ENCODE measurements around the gene ANKS3. TPM values are rescaled to one million over a fixed set of nuclear protein-coding genes. Genes with fewer than 3 reads are reported as not detected.
A peak's percentile ranks its signal among the peaks of the same experiment; 100 is the strongest.

The ANKS3 gene
- total RNA-seq, 1 experiment from 2014 or later: 25.5 TPM

DNA sequence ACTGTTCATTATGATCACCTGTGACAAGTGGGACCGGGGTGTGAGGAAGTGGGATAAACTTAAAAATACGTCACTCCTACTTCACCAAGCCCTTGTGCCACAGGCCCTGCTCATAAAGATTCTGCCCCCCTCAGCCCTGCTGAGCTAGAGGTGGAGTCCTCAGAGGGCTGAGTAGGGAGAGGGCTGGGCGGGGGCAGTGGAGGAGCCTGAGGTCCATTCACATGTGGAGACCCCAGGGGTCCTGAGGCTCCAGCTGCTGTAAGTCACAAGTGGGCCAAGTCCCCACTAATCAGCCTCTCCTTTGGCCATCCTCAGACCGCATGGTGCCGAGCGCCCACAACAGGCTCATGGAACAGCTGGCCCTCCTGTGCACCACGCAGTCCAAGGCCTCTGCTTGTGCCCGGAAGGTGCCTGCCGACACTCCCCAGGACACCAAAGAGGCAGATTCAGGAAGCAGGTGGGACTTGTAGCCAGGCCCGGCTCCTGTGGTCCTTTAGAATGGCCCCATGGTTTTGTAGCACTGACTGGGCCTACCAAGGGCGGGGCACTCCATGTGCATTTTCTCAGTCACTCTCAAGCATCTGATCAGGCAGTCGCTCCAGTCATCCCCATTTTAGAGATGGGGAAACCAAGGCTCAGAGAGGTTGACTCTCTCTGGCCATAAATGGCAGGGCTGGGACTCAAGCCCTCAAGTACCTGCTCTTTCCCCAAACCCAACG lies 10.6 kb upstream of the ANKS3 start:
- H3K4me1 ChIP-seq (ENCODE audit: control insufficient read depth in 1 of 2, insufficient read depth in 2 of 2, low read length in 2 of 2): no peaks in the 10 kb centered on the region
- no peaks in the 10 kb centered on the region for H3K36me3 ChIP-seq (ENCODE audit: control insufficient read depth in 1 of 2, insufficient read depth in 2 of 2, low read length in 2 of 2)
- intact Hi-C loops (cut with micrococcal nuclease): no loop called here
- H3K79me2 ChIP-seq (ENCODE audit: insufficient read depth, low read length): no peaks in the 10 kb centered on the region
- H3K9ac ChIP-seq (ENCODE audit: low read length): no peak overlapping the region
- H2AFZ ChIP-seq (ENCODE audit: low read depth, low read length, poor library complexity, severe bottlenecking): no peak overlapping the region
- POLR2A ChIA-PET: interaction anchor here (1.2 kb wide), 1 partner anchor 10 kb away, joined by 4 read pairs; the partner anchor contains the start of genes ANKS3 and DNAAF8
- RAD21 ChIA-PET (ENCODE audit: low non-redundant PET in 1 of 2, low total read pairs in 2 of 2, uncharacterized antibody in 2 of 2, unreplicated experiment in 2 of 2): no interaction called here
- ATAC-seq (no peak), DNase-seq (ENCODE audit: low read depth, low spot score) (no peak)
- H3K9me3 ChIP-seq (ENCODE audit: control insufficient read depth in 1 of 2, insufficient read depth in 1 of 2, low read depth in 1 of 2, low read length in 2 of 2): no peaks in the 10 kb centered on the region
- CTCF ChIA-PET: no interaction called here
- TF ChIP-seq POLR2A (IDR thresholded peaks at IDR 0.05; ENCODE audit: borderline replicate concordance, extremely low read depth, insufficient read depth, insufficient read length) (no peak), CBX3 (IDR thresholded peaks at IDR 0.05; ENCODE audit: low read depth) (no peak), ZFX (IDR thresholded peaks at IDR 0.05) (peak; percentile 17; the same call in 1 of the 2 replicates), SRF (IDR thresholded peaks at IDR 0.05; ENCODE audit: low read depth) (no peak)
- no peaks in the 10 kb centered on the region for H3K27me3 ChIP-seq (ENCODE audit: insufficient read depth, low read length)
- H3K4me3 ChIP-seq (replicated peaks in 1 of 2; ENCODE audit: low read depth in 1 of 2, low read length in 2 of 2): no peak overlapping the region
- BruUV-seq (replicated peaks): no TSS peak
- no peaks in the 10 kb centered on the region for H4K20me1 ChIP-seq (ENCODE audit: insufficient read depth)
- H3K9me2 ChIP-seq (ENCODE audit: insufficient read depth): no peaks in the 10 kb centered on the region
- no peak overlapping the region for H3K27ac ChIP-seq (ENCODE audit: low read depth, low read length)
- H3K4me2 ChIP-seq (ENCODE audit: low read length): no peak overlapping the region

DNA sequence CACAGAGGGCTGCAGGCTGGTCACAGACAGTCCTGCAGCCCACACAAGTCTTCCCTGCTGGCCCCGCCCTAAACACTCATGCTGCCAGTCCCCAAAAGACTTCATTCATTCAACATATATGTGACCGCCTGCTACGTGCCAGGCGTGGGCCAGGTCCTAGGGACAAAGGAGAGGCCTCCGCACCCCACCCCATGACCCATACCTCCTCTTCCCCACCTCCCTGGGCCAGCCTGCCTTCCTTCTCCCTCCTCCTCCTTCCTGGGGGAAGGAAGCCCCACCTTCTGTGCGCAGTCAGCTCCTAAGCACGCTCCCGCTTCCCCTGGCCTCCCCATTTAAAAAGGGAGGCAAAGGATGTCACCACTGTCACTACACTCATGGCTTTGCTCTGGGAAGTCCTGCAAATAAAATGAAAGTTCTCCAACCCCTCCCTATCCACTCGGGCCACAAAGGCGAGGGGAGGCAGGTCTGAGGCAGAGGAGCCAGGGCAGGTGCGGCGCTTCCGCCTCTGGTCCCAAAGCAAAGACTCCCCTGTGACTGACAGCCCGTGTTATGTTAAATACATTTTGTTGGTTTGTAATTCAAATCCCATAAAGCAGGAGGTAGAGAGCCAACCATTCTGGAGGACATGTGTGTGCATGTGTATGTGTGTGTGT lies 9.3 kb upstream of the ANKS3 start:
- no peak overlapping the region for H3K4me3 ChIP-seq (replicated peaks in 1 of 2; ENCODE audit: low read depth in 1 of 2, low read length in 2 of 2)
- ATAC-seq (no peak), DNase-seq (ENCODE audit: low read depth, low spot score) (no peak)
- H3K27me3 ChIP-seq (ENCODE audit: insufficient read depth, low read length): no peaks in the 10 kb centered on the region
- ChIA-PET CTCF (no interaction called here), POLR2A (no interaction called here), RAD21 (ENCODE audit: low non-redundant PET in 1 of 2, low total read pairs in 2 of 2, uncharacterized antibody in 2 of 2, unreplicated experiment in 2 of 2) (no interaction called here)
- H3K79me2 ChIP-seq (ENCODE audit: insufficient read depth, low read length): no peaks in the 10 kb centered on the region
- TF ChIP-seq ZFX (IDR thresholded peaks at IDR 0.05): no peak
- TF ChIP-seq EGR1 (IDR thresholded peaks at IDR 0.05; ENCODE audit: low read depth): no peak
- no peak for TF ChIP-seq YY1 (IDR thresholded peaks at IDR 0.05; ENCODE audit: extremely low read depth, insufficient replicate concordance, low read depth, low read length)
- no peak for TF ChIP-seq FOSL1 (IDR thresholded peaks at IDR 0.05; ENCODE audit: low read depth)
- TF ChIP-seq EZH2 (IDR thresholded peaks at IDR 0.05): no peak
- TF ChIP-seq ELF1 (IDR thresholded peaks at IDR 0.05; ENCODE audit: borderline replicate concordance, low read depth): no peak
- no peak for TF ChIP-seq POLR2A (IDR thresholded peaks at IDR 0.05; ENCODE audit: borderline replicate concordance, extremely low read depth, insufficient read depth, insufficient read length)
- TF ChIP-seq POLR2AphosphoS5 (IDR thresholded peaks at IDR 0.05; ENCODE audit: low read depth, low read length): no peak
- TF ChIP-seq SIN3A (IDR thresholded peaks at IDR 0.05; ENCODE audit: low read depth): no peak
- no peak for TF ChIP-seq JUND (IDR thresholded peaks at IDR 0.05)
- TF ChIP-seq CEBPB (IDR thresholded peaks at IDR 0.05; ENCODE audit: low read depth): no peak
- no peak for TF ChIP-seq EZH2phosphoT487 (IDR thresholded peaks at IDR 0.05; ENCODE audit: borderline replicate concordance)
- TF ChIP-seq, protein P1, sequence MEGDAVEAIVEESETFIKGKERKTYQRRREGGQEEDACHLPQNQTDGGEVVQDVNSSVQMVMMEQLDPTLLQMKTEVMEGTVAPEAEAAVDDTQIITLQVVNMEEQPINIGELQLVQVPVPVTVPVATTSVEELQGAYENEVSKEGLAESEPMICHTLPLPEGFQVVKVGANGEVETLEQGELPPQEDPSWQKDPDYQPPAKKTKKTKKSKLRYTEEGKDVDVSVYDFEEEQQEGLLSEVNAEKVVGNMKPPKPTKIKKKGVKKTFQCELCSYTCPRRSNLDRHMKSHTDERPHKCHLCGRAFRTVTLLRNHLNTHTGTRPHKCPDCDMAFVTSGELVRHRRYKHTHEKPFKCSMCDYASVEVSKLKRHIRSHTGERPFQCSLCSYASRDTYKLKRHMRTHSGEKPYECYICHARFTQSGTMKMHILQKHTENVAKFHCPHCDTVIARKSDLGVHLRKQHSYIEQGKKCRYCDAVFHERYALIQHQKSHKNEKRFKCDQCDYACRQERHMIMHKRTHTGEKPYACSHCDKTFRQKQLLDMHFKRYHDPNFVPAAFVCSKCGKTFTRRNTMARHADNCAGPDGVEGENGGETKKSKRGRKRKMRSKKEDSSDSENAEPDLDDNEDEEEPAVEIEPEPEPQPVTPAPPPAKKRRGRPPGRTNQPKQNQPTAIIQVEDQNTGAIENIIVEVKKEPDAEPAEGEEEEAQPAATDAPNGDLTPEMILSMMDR (IDR thresholded peaks at IDR 0.05 in 2 of 3, conservative IDR thresholded peaks at IDR 0.05 in 1 of 3; ENCODE audit: borderline replicate concordance in 1 of 3, insufficient read depth in 1 of 3, low read depth in 2 of 3, low read length in 2 of 3): no peak
- TF ChIP-seq, protein P2, sequence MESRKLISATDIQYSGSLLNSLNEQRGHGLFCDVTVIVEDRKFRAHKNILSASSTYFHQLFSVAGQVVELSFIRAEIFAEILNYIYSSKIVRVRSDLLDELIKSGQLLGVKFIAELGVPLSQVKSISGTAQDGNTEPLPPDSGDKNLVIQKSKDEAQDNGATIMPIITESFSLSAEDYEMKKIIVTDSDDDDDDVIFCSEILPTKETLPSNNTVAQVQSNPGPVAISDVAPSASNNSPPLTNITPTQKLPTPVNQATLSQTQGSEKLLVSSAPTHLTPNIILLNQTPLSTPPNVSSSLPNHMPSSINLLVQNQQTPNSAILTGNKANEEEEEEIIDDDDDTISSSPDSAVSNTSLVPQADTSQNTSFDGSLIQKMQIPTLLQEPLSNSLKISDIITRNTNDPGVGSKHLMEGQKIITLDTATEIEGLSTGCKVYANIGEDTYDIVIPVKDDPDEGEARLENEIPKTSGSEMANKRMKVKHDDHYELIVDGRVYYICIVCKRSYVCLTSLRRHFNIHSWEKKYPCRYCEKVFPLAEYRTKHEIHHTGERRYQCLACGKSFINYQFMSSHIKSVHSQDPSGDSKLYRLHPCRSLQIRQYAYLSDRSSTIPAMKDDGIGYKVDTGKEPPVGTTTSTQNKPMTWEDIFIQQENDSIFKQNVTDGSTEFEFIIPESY (IDR thresholded peaks at IDR 0.05; ENCODE audit: extremely low read depth, insufficient replicate concordance, low read length): no peak
- H3K9ac ChIP-seq (ENCODE audit: low read length): no peak overlapping the region
- no peaks in the 10 kb centered on the region for H4K20me1 ChIP-seq (ENCODE audit: insufficient read depth)
- no peaks in the 10 kb centered on the region for H3K9me2 ChIP-seq (ENCODE audit: insufficient read depth)
- no peaks in the 10 kb centered on the region for H3K36me3 ChIP-seq (ENCODE audit: control insufficient read depth in 1 of 2, insufficient read depth in 2 of 2, low read length in 2 of 2)
- no peaks in the 10 kb centered on the region for H3K9me3 ChIP-seq (ENCODE audit: control insufficient read depth in 1 of 2, insufficient read depth in 1 of 2, low read depth in 1 of 2, low read length in 2 of 2)
- H3K4me1 ChIP-seq (ENCODE audit: control insufficient read depth in 1 of 2, insufficient read depth in 2 of 2, low read length in 2 of 2): no peaks in the 10 kb centered on the region
- H3K4me2 ChIP-seq (ENCODE audit: low read length): no peak overlapping the region
- H3K27ac ChIP-seq (ENCODE audit: low read depth, low read length): no peak overlapping the region
- no peak overlapping the region for H2AFZ ChIP-seq (ENCODE audit: low read depth, low read length, poor library complexity, severe bottlenecking)
- intact Hi-C loops (cut with micrococcal nuclease): no loop called here
- BruUV-seq (replicated peaks): no TSS peak
